Keratinocyte (primary cell): ENCODE data around the gene UPF1.

Experiments
- CTCF ChIP-seq, 3 experiments: IDR thresholded peaks in 1 of 3; conservative IDR thresholded peaks in 1 of 3; optimal IDR thresholded peaks in 1 of 3; 2 replicates in 2 of 3; 3 replicates in 1 of 3; pipeline versions ENCODE3 to v1.5.1; 2011; ENCODE audit warnings: low read length in 3 of 3, mild to moderate bottlenecking in 3 of 3, moderate library complexity in 2 of 3, control low read depth in 1 of 3, inconsistent platforms in 1 of 3; ENCODE audit not compliant: insufficient read depth in 2 of 3; ENCODE audit errors: extremely low read depth in 1 of 3
- EZH2 ChIP-seq: IDR thresholded peaks from one replicate; pipeline ENCODE4 v1.6.1; 2012; ENCODE audit warnings: inconsistent platforms, mild to moderate bottlenecking, low read length, moderate library complexity

GRCh38 chr19:18858906-18859646, 27.3 kb downstream of the UPF1 start:
- no peak for TF ChIP-seq CTCF (optimal IDR thresholded peaks at IDR 0.05 in 1 of 3, IDR thresholded peaks at IDR 0.05 in 1 of 3, conservative IDR thresholded peaks at IDR 0.05 in 1 of 3; ENCODE audit: extremely low read depth in 1 of 3, insufficient read depth in 2 of 3, low read length in 3 of 3)
- no peak for TF ChIP-seq EZH2
